Gastroesophageal sphincter (tissue), 4 donors: ENCODE data around the gene FANCM. TPM values are rescaled to one million over a fixed set of nuclear protein-coding genes. Genes with fewer than 3 reads are reported as not detected.

ENCODE experiments used
- ATAC-seq: fragments of 150-250 bp; one replicate; pipeline ENCODE4 v1.9.1; 2016; ENCODE audit warnings: mild to moderate bottlenecking, moderate library complexity
- H3K27ac ChIP-seq, 4 donors: fragments of 200-600 bp; sonication (generic) in 3 of 4; 1 replicate in 3 of 4; 2 replicates in 1 of 4; pipeline ENCODE4 v1.5.1; 2016 to 2019
- H3K27me3 ChIP-seq: fragments of 200-600 bp; sonication (generic); one replicate; pipeline ENCODE4 v1.5.1; 2019
- H3K36me3 ChIP-seq, 2 donors: fragments of 200-600 bp; sonication (generic); one replicate each; pipeline ENCODE4 v1.5.1; 2019; ENCODE audit warnings: control low read depth in 1 of 2
- H3K4me1 ChIP-seq, 3 donors: fragments of 200-600 bp; sonication (generic); 1 replicate in 2 of 3; 2 replicates in 1 of 3; pipeline ENCODE4 v1.5.1; 2016 to 2019; ENCODE audit warnings: control low read depth in 2 of 3
- H3K4me3 ChIP-seq, 2 donors: fragments of 200-600 bp; sonication (generic); one replicate each; pipeline ENCODE4 v1.5.1; 2019; ENCODE audit warnings: mild to moderate bottlenecking in 1 of 2, moderate library complexity in 1 of 2
- H3K9me3 ChIP-seq, 3 donors: fragments of 200-600 bp; sonication (generic); one replicate each; pipeline ENCODE4 v1.5.1; 2017 to 2019; ENCODE audit warnings: control low read depth in 2 of 3
- CTCF ChIP-seq, 4 experiments: fragments of 200-600 bp in 2 of 4; fragments of 450-650 bp in 2 of 4; sonication (generic) in 1 of 4; IDR thresholded peaks; one replicate each; pipeline ENCODE4 v1.5.1; 2017 to 2019; ENCODE audit warnings: antibody characterized with exemption in 4 of 4, mild to moderate bottlenecking in 2 of 4, moderate library complexity in 2 of 4
- EP300 ChIP-seq: sonication (generic); formaldehyde crosslinking; IDR thresholded peaks from one replicate; pipeline ENCODE4 v1.6.1; 2017; ENCODE audit warnings: antibody characterized with exemption, mild to moderate bottlenecking
- POLR2A ChIP-seq, 2 donors: fragments of 450-650 bp; IDR thresholded peaks; one replicate each; pipeline ENCODE4 v1.6.1; 2017; ENCODE audit warnings: antibody characterized with exemption in 2 of 2, mild to moderate bottlenecking in 2 of 2, moderate library complexity in 1 of 2
- POLR2AphosphoS5 ChIP-seq: sonication (generic); formaldehyde crosslinking; IDR thresholded peaks from one replicate; pipeline ENCODE4 v1.6.1; 2017; ENCODE audit warnings: antibody characterized with exemption
- WGBS, 2 donors: methylation state at CpG; one replicate each; pipeline ENCODE4 v1.1.5; 2018; ENCODE audit warnings: low coverage in 1 of 2; 5-methylcytosine and 5-hydroxymethylcytosine counted together
- total RNA-seq, 4 donors: library from RNA; depleted of rRNA; stranded (reverse); fragments of >200 nt; gene quantifications; one replicate each; pipeline ENCODE4 v1.1.0, GENCODE V29; 2016

Gene FANCM
- total RNA-seq, 4 donors from 2014 or later: 1.8 to 7.7 (median 4.3) TPM

GRCh38 chr14:45150386-45150890, 14.7 kb downstream of the FANCM start:
- Histone ChIP-seq H3K4me1 (no peaks in the 10 kb centered on the region), H3K36me3 (no peaks in the 10 kb centered on the region), H3K4me3 (no peak overlapping the region), H3K27me3 (no peaks in the 10 kb centered on the region), H3K27ac (no peak overlapping the region), H3K9me3 (no peaks in the 10 kb centered on the region)
- WGBS, 2 donors: 87 to 90% methylated on average over 4 of the region's 4 CpGs
- ATAC-seq: no peak
- no peak for TF ChIP-seq POLR2A (IDR thresholded peaks at IDR 0.05)

DNA sequence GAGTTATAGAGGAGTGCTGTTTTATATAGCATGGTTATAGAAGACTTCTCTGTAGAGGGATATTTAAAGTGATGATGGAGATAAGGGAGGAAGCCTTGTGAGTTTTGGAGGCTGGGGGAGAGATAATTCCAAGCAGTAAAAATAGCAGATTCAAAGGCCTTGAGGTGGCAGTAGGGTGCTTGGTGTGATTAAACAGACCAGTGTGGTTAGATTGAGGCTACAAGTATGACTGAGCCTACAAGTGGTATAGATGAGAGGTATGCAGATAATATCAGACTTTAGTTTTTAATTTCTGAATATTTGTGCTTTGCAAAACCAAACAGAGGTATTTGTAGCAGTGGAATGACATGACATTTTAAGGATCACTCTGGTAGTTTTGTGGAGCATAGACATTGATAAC, 20.3 kb downstream of the FANCM start:
- Histone ChIP-seq H3K9me3 (no peaks in the 10 kb centered on the region), H3K4me3 (no peak overlapping the region), H3K4me1 (no peaks in the 10 kb centered on the region), H3K27me3 (no peaks in the 10 kb centered on the region), H3K36me3 (peaks cover 0 to 4% of the 10 kb centered on the region in 2 donors), H3K27ac (no peak overlapping the region)
- no peak for ATAC-seq
- TF ChIP-seq POLR2AphosphoS5 (no peak), EP300 (no peak), CTCF (IDR thresholded peaks at IDR 0.05) (no peak), POLR2A (IDR thresholded peaks at IDR 0.05) (no peak)

GRCh38 chr14:45169906-45170305, 34.2 kb downstream of the FANCM start:
- no peaks in the 10 kb centered on the region for H3K9me3 ChIP-seq
- TF ChIP-seq EP300 (no peak), POLR2AphosphoS5 (no peak), CTCF (IDR thresholded peaks at IDR 0.05) (no peak), POLR2A (IDR thresholded peaks at IDR 0.05) (no peak)
- no peak overlapping the region for H3K27ac ChIP-seq
- no peak overlapping the region for H3K4me3 ChIP-seq
- no peak for ATAC-seq
- no peaks in the 10 kb centered on the region for H3K4me1 ChIP-seq
- no peaks in the 10 kb centered on the region for H3K27me3 ChIP-seq
- H3K36me3 ChIP-seq: peaks cover 0 to 44% of the 10 kb centered on the region in 2 donors

DNA sequence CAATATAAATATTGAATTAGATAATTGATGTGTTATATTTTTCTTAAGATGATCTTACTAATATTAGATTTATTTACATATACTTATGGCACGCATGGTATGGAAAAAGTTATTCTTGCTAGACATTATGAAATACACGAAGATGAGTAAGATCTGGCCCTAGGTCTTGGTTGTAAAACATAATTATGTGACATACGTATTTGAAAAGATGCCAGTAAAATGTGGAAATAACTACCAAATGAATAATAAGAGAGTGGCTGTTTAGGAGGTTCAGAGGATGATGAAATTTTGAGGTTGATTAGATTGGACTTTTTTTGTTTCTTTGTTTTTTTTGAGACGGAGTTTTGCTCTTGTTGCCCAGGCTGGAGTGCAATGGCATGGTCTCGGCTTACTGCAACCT, 41.3 kb downstream of the FANCM start:
- no peak overlapping the region for H3K4me3 ChIP-seq

DNA sequence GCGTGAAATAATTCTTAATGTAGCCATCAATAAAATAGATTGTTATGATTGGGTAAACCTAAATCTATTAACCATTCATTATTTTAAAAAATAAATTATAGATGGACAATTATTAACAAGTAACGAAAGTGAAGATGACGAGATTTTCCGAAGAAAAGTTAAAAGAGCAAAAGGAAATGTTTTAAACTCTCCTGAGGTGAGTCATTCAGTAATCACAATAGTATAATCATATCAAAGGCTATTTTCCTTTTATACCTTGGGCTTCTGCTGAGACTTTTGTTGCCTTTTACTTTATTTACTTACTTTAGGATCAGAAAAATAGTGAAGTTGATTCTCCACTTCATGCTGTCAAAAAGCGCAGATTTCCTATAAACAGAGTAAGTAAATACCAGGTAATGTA, 45.6 kb downstream of the FANCM start:
- 92 to 96% methylated on average over 5 of the region's 5 CpGs for WGBS, 2 donors
- no peaks in the 10 kb centered on the region for H3K4me1 ChIP-seq
- H3K27ac ChIP-seq: no peak overlapping the region
- TF ChIP-seq POLR2A (IDR thresholded peaks at IDR 0.05) (no peak), CTCF (IDR thresholded peaks at IDR 0.05) (no peak), POLR2AphosphoS5 (no peak), EP300 (no peak)
- ATAC-seq: no peak
- no peak overlapping the region for H3K4me3 ChIP-seq
- no peaks in the 10 kb centered on the region for H3K27me3 ChIP-seq
- H3K9me3 ChIP-seq: no peaks in the 10 kb centered on the region
- no peaks in the 10 kb centered on the region for H3K36me3 ChIP-seq

More for the DNA sequence above, 41.3 kb downstream of the FANCM start:
- Histone ChIP-seq H3K27ac (no peak overlapping the region), H3K9me3 (no peaks in the 10 kb centered on the region), H3K27me3 (no peaks in the 10 kb centered on the region), H3K36me3 (peaks cover 0 to 6% of the 10 kb centered on the region in 2 donors), H3K4me1 (no peaks in the 10 kb centered on the region)
- no peak for TF ChIP-seq POLR2AphosphoS5
- no peak for TF ChIP-seq EP300
- TF ChIP-seq POLR2A (IDR thresholded peaks at IDR 0.05): no peak
- no peak for TF ChIP-seq CTCF (IDR thresholded peaks at IDR 0.05)
- no peak for ATAC-seq
- 82 to 92% methylated on average over 5 of the region's 5 CpGs for WGBS, 2 donors
